Activated CD4-positive, alpha-beta T cell treated with anti-CD3 and anti-CD28 coated beads, Interleukin-2, amount 50 U/mL, for 1 hour (primary cell): ENCODE results near the gene MAML1.
A peak's percentile ranks its signal among the peaks of the same experiment; 100 is the strongest.

ENCODE experiments used
- DNase-seq: peaks from one replicate; pipeline ENCODE4 v3.0.0-alpha.2; 2020

Gene MAML1

GRCh38 chr5:179793468-179794139 is 61.0 kb downstream of the MAML1 start, which contains the start of gene LTC4S:
LTC4S (plus strand) TSS chr5:179793986; CDS start chr5:179794081, 95 bp downstream.
- peak; percentile 47 for DNase-seq

DNA sequence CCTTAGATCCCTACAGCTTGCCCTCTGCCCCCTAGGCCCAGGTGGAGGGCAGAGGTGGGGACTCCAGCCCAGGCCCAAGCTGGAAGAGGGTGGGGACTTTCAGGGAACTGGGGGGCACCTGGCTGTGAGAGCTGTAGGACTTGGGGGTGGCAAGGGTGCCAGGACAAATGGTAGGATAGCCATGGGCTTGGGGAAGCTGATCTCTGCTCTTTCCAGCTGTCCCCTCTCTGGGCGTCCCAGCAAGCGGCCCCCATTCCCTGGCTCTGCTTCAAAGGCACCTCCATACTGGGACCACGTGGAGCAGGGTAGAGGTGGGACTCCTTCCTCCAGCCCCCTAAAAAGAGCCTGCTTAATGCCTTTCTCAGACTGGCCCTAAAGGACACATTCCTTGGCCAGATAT is 61.5 kb downstream of the MAML1 start:
- no peak for DNase-seq

DNA sequence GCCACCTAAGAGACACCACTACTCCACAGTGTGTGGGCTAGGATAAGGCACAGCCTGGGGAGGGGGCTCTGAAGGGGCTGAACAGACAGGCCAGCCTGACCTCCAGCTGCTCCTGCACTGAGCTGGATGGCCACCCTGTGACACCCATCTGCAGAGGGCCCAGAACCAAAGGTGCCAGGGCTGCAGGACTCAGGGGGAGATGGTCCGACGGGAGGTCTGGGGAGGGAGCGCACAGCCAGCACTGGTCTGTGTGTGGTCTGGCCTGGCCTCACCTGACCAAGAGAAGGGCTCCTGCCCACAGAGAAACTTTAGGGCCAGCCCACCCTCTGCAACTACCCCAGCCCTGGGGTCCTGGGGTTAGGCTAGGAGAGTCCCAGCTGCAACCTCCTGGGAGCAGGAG is 62.0 kb downstream of the MAML1 start:
- DNase-seq = no peak

DNA sequence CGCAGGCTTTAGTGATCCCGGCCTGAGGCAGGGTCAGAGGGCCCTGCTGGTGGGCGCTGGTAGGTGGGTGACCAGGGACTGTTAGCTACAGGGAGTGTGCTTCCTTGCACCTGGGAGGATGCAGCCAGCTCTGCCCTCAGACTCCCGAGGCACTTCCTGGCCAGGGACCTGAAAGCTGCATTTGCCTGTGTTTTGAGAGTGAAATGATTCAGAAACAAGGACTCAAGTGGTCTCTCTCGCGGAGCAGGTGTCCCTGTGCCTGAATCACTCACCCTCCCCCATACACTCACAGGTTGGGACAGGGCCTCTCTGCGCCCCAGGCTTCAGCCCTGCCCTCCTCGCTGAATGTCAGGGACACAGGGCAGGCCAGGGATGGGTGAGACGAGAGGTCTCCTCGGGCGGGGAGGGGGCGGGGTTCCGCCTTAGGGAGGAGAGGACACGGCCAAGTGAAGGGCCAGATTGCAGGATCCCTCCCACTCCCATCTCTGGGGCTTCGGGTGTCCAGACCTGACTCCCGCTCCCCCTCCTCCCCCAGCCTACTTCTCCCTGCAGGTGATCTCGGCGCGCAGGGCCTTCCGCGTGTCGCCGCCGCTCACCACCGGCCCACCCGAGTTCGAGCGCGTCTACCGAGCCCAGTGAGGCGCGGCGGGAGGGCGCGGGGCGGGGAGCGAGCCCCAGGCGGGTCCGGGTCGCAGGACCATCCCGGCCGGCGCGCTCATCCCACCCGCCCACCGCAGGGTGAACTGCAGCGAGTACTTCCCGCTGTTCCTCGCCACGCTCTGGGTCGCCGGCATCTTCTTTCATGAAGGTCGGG is 62.6 kb downstream of the MAML1 start:
- no peak for DNase-seq

GRCh38 chr5:179795863-179796833 is 63.5 kb downstream of the MAML1 start:
- peak; percentile 70 for DNase-seq

GRCh38 chr5:179796877-179797608 is 64.4 kb downstream of the MAML1 start:
- DNase-seq = no peak

DNA sequence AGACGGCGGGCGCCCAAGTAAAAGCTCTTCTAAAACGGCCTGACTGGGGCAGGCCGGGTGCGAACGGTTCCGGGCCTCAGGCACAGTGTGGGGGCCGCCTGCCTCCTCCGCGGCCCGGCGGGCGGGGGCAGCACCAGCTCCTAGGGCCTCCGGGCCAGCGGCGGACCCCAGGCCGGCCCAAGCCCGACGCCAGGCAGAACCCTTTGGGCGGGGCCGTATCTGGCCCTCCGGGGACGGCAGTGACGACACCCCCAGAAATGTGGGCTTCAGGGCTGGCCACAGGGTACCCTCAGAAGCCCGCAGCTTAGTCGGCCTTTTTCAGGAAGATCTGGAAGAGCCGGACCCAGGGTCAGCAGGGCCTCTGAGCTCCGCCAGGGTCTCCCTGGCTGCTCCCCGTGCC is 65.1 kb downstream of the MAML1 start:
- no peak for DNase-seq

DNA sequence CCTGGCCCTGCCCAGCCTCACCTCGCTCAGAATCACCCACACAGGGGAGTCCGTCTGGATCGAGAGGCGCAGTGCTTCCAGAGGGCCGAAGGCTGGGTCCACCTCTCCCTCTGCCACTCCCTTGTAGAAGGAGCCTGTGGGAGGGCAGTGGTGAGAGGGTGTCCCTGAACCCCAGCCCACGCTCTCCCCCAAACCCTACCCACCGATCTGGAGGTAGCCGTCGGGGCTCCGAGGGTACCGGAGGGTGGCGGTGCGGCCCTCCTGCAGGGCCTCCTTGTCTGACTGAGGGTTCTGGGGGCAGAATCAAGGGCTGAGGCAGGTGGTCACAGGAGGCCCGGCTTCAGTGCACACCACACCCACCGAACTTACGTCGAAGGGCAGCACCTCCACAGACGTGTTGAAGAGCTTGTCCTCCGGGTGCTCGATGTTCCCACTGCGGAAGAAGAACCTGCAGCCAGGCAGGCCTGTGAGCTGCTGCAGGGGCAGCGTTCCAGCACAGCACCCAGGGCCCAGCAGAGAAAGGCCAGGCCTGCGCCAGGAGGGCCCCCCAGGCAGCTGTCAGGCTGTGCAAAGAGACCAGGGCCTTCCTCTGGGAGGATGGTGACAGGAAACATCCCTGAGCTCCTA is 65.6 kb downstream of the MAML1 start:
- DNase-seq = no peak

DNA sequence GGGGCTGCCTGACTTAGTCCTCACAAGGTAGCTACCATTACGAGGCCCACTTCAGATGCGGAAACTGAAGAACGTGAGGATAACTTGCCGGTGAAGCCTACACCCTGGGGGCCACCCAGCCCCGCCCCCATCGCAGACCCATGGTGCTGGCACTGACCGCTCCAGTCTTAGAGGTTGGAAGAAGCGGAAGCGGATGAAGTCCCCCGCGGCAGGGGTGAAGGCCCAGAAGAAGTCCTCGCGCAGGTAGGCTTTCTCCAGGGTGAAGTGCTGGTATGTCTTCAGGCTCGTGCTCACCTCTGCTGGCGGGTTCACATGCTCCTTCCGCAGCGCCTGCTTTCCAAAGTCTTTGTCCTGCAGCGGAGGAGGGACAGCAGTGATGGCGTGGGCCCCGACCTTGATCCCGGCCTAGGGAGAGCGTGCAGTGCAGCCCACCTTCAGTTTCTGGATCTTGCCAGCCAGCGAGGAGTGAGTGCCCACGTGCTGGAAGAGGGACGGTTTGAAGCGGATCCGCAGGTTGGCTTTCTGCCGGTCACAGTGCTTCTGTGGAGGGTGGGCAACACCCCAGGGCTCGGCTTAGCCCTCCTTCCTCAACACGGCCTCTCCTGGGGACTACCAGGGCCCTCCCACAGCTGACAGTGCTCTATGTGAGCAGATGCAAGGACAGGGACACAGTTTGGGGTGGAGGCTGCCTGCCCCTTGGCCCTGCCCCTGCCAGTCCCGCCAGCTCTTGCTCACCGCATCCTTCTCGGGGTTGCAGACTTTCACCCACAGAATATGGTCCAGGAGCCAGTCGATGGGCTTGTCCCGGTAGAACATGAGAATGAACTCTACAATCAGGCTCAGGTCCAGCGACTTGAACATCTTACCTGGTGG is 66.4 kb downstream of the MAML1 start:
- DNase-seq = no peak

DNA sequence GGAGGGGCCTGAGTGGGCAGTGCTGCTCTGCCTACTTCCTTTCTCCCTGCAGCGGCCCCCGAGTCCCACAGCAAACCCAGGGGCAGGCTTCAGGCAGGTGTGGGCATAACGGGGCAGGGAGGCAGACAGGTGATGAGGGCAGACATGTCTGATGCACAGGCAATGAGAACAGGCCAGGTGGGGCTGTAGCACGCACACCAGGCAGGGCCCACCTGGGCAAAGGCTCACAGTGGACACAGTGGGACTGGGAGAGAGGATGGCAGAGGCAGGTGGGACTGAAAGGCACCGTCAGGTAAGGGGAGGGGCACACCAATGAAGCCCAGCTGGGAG is 67.0 kb downstream of the MAML1 start:
- no peak for DNase-seq

GRCh38 chr5:179800071-179800695 is 67.6 kb downstream of the MAML1 start:
- no peak for DNase-seq

GRCh38 chr5:179800696-179801201 is 68.1 kb downstream of the MAML1 start:
- DNase-seq = no peak

DNA sequence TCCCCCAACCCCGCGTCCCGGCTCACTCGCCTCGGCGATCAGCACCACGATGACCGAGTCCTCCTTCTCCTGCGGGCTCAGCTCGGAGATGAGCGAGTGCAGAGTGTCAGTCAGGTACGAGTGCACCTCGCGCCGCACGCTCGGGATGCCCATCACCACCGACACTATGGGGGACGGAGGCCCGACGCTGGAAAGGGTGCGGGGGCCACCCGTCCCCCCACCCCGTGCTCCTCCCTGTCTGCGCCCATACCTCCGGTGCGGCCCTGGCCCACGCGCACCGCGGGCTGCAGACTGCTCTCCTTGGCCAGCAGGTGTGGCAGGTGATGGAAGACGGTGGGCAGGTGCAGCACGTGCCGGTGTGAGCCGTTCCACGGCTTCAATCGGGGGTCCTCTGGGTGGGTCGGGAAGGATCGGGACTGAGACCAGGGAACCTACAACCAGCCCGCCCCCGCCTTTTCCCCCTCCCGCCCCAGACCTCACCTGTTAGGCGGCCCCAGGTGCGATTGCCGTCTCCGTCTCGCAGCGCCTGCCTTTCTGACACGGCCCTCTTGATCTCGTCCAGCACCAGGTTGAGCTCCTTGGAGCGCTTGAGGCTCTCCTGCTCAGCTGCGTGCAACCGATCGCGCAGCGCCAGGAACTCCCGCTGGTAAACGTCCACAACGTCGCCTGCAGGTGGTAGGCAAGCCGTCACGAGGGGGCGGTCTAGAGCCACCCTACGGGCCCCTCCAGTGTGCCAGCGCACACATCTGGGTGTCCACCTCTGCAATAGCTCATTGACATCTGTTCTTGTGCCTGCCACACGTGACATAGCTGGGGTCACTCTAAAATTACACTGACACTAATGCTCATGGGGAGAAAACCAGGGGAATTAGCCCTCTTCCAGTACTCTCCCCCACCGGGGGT is 68.9 kb downstream of the MAML1 start:
- peak; percentile 88 for DNase-seq

- DNase-seq = no peak
These were observed 69.7 kb downstream of the MAML1 start for GRCh38 chr5:179802207-179802883.

- no peak for DNase-seq
These were observed 70.4 kb downstream of the MAML1 start for GRCh38 chr5:179802950-179803562.

DNA sequence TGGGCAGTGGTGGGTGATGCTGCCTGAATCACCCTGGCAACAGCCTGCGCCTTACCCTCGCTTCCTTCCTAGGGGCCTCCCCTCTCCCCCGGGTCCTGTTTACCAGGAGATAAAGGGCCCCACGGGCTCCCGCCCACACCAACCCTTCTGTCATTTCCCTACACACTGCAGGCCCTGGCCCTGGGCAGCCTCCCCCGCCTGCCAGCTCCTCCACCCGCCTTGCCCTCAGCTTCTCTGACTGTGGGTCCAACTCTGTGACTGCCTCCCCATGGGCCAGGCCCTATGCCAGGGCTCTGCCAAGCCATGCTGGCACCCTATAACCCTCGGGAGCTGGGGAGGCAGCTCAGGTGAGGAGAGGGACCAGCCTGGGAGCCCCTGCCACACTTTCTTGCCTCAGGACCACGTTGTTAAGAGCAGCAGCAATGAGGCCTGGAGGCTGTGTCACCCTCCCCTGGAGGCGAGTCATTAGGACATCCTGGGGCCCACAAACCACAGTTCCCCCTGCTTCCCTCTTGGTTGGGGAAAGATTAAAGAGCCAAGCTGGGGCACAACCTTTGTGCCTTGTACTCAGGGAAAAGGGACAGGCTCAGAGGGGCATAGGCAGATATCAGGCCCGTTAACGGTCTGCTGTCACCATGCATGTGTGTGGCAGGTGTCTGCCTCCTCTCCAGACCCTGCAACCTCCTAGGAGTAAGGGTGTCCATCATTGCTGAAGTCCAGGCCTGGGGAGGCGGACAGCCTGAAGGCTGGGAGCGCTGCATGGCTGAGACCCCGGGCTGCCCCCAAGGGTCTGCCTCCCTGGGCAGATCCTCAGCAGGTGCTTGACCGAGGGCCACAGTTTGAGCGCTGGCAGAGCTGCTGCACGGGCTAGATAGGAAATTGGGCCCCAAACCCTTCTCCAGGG is 71.3 kb downstream of the MAML1 start:
- no peak for DNase-seq

DNA sequence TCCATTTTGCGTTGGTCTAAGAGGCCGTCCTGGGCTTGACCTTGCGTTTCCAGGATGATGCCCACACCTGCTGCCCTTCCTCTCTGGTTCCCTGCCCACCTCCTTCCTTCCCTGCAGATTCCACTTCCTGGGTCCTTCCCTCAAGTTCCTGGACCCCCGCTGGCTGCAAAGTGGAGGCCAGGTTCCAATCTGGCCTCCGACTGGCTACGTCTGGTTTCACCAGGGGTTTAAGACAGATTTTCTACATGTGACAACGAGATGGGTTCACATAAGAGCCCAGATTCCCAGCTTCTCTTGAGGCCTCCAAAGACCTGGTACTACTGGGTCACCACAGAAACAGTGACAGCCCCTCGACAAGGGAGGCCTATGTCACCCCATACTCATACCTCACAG is 71.9 kb downstream of the MAML1 start:
- DNase-seq = no peak
